22Rv1 (cell line): ENCODE data around the gene SLC66A1.

Source experiments
- H3K27ac ChIP-seq: fragments of 450-650 bp; 2 replicates; pipeline ENCODE4 v1.5.1; 2017
- CTCF ChIP-seq: fragments of 450-650 bp; IDR thresholded peaks from 2 replicates; pipeline ENCODE4 v1.5.1; 2017; ENCODE audit warnings: mild to moderate bottlenecking
- ZFX ChIP-seq: fragments of 450-650 bp; IDR thresholded peaks from 2 replicates; pipeline ENCODE4 v1.6.1; 2017; ENCODE audit warnings: antibody characterized with exemption, borderline replicate concordance

Gene SLC66A1

DNA sequence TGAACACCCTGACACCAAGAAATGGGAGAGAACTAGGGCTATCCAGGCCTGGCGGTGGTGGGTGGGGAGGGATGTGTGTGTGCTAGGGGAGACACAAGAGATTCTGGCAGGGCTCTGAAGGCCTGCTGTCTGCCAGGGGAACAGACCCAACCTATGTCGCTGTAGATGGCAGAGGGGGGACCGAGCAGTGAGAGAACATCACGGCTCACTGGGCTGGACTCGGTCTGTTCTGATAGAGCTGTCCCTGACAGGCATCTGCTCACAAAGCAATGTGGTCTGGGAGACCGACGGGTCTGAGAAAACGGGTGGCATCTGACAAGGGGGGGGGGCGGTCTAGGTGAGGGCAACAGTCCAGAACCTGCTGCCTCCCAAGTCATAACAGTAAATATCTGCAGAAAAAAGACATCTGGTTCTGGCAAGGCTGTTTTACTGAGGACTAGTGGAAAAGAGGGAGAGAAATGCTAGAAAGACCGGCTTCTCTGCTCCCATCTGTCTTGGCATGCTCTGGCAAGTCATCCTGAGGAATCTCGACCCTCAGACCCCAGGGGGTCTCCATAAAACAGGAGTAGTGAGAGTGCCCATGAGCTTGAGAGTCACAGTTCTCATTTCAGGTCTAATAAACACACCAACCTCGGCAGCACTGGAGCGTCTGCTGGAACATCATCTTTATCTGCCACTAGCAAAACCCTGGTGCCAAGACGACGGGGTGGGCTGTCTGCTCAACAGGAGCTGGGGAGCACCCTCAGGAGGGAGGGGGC is 36.5 kb downstream of the SLC66A1 start:
- no peak for TF ChIP-seq ZFX
- TF ChIP-seq CTCF, result no peak
- H3K27ac ChIP-seq, result no peak overlapping the region

- no peak overlapping the region for H3K27ac ChIP-seq
- TF ChIP-seq CTCF, result no peak
Measured at GRCh38 chr1:19349999-19350398, 37.9 kb downstream of the SLC66A1 start.

- H3K27ac ChIP-seq, result no peak overlapping the region
- TF ChIP-seq ZFX (no peak), CTCF (no peak)
Measured at GRCh38 chr1:19350566-19350965, 38.4 kb downstream of the SLC66A1 start.

DNA sequence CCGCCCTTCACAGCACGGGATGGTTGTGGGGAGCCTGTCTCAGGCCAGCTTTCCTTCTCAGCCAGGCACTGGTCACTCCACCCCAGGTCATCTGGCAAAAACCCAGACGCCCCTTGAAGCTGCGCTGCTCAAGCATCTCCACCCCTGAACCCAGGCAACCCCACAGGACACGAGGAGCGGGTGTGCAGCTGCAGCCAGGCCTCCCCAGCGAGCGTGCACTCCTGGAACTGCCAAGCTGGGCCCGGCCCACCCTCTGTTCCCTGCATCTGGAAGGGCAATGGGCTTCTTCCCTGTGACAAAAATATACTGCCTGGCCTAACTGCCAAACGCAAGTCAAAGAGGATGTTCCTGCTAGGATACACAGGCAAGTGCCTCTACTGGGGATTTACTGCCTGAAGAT is 39.7 kb downstream of the SLC66A1 start:
- no peak for TF ChIP-seq CTCF
- TF ChIP-seq ZFX, result no peak
- H3K27ac ChIP-seq, result no peak overlapping the region

GRCh38 chr1:19352839-19353238 is 40.7 kb downstream of the SLC66A1 start:
- no peak overlapping the region for H3K27ac ChIP-seq
- TF ChIP-seq ZFX (no peak), CTCF (no peak)

GRCh38 chr1:19353596-19353995 is 41.5 kb downstream of the SLC66A1 start:
- TF ChIP-seq CTCF, result no peak
- TF ChIP-seq ZFX, result no peak
- H3K27ac ChIP-seq, result no peak overlapping the region

GRCh38 chr1:19354531-19354981 is 42.4 kb downstream of the SLC66A1 start:
- no peak overlapping the region for H3K27ac ChIP-seq
- TF ChIP-seq CTCF, result no peak
- no peak for TF ChIP-seq ZFX
